Lung (tissue), 12 donors: ENCODE measurements around the gene TRABD2B. TPM values are rescaled to one million over a fixed set of nuclear protein-coding genes. Genes with fewer than 3 reads are reported as not detected.
A peak's percentile ranks its signal among the peaks of the same experiment; 100 is the strongest.

Source experiments
- ATAC-seq: fragments of 200-7000 bp; cut with Tn5 transposase; one replicate; pipeline ENCODE4 v1.9.1; 2020; ENCODE audit warnings: moderate number of reproducible peaks; ENCODE audit not compliant: insufficient read depth, low FRiP score
- DNase-seq, 3 donors: peaks; one replicate each; pipeline ENCODE4 v3.0.0-alpha.2; 2013 to 2017
- H3K27ac ChIP-seq, 2 donors: one replicate each; pipeline ENCODE4 v1.5.1; 2013; ENCODE audit warnings: mild to moderate bottlenecking in 2 of 2, moderate library complexity in 2 of 2, control low read depth in 1 of 2, inconsistent platforms in 1 of 2, low read depth in 1 of 2, low read length in 1 of 2
- H3K27me3 ChIP-seq, 3 donors: one replicate each; pipeline ENCODE4 v1.5.1; 2013; ENCODE audit warnings: low read length in 2 of 3; ENCODE audit not compliant: control insufficient read depth in 3 of 3, insufficient read depth in 3 of 3
- H3K36me3 ChIP-seq, 4 donors: one replicate each; pipeline ENCODE4 v1.5.1; 2013; ENCODE audit warnings: low read length in 4 of 4, mild to moderate bottlenecking in 1 of 4, moderate library complexity in 1 of 4; ENCODE audit not compliant: control insufficient read depth in 4 of 4, insufficient read depth in 4 of 4
- H3K4me1 ChIP-seq, 5 donors: one replicate each; pipeline ENCODE4 v1.5.1; 2013; ENCODE audit warnings: low read length in 5 of 5, mild to moderate bottlenecking in 2 of 5, moderate library complexity in 1 of 5; ENCODE audit not compliant: control insufficient read depth in 5 of 5, insufficient read depth in 5 of 5
- H3K4me3 ChIP-seq: one replicate; pipeline ENCODE4 v1.5.1; 2013; ENCODE audit warnings: mild to moderate bottlenecking, control low read depth, moderate library complexity
- H3K9ac ChIP-seq, 2 donors: one replicate each; pipeline ENCODE4 v1.5.1; 2013; ENCODE audit warnings: low read length in 2 of 2, control low read depth in 1 of 2; ENCODE audit not compliant: insufficient read depth in 1 of 2
- H3K9me3 ChIP-seq, 4 donors: one replicate each; pipeline ENCODE4 v1.5.1; 2013; ENCODE audit warnings: low read length in 3 of 4, mild to moderate bottlenecking in 1 of 4, moderate library complexity in 1 of 4; ENCODE audit not compliant: control insufficient read depth in 4 of 4, insufficient read depth in 3 of 4
- WGBS, 2 donors: extraction: QIAGEN DNeasy Blood & Tissue Kit; methylation state at CpG; one replicate each; pipeline ENCODE4 v1.1.7; 2013; 5-methylcytosine and 5-hydroxymethylcytosine counted together
- polyA plus RNA-seq, 2 donors: library from polyadenylated mRNA; stranded (reverse); fragments of 200-250 nt; gene quantifications; one replicate each; pipeline ENCODE4 v1.2.1, GENCODE V29; 2013
- total RNA-seq, 2 donors: library from RNA; depleted of rRNA in 1 of 2; stranded (reverse); fragments of >200 nt in 1 of 2; gene quantifications; one replicate each; pipeline ENCODE4 v1.2.1, GENCODE V29; 2014 to 2021
- TF ChIP-seq, protein P1 (sequence below): IDR thresholded peaks from 2 replicates; pipeline ENCODE4 v1.5.1; 2012; ENCODE audit warnings: mild to moderate bottlenecking; ENCODE audit errors: control extremely low read depth, extremely low read depth
- donor health status: control.
- donor health status: control.
- donor health status: Bipolar disorder and iron deficiency.
- donor health status: healthy.
- donor health status: DM: yes; HTN: yes; CAD: no.

Gene TRABD2B
- total and polyA plus RNA-seq, 4 donors = 0.37 to 1.9 (median 0.64) TPM

GRCh38 chr1:47870946-47871676, 126.1 kb downstream of the TRABD2B start:
- TF ChIP-seq, protein P1, sequence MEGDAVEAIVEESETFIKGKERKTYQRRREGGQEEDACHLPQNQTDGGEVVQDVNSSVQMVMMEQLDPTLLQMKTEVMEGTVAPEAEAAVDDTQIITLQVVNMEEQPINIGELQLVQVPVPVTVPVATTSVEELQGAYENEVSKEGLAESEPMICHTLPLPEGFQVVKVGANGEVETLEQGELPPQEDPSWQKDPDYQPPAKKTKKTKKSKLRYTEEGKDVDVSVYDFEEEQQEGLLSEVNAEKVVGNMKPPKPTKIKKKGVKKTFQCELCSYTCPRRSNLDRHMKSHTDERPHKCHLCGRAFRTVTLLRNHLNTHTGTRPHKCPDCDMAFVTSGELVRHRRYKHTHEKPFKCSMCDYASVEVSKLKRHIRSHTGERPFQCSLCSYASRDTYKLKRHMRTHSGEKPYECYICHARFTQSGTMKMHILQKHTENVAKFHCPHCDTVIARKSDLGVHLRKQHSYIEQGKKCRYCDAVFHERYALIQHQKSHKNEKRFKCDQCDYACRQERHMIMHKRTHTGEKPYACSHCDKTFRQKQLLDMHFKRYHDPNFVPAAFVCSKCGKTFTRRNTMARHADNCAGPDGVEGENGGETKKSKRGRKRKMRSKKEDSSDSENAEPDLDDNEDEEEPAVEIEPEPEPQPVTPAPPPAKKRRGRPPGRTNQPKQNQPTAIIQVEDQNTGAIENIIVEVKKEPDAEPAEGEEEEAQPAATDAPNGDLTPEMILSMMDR = no peak
- H3K27ac ChIP-seq = no peak overlapping the region
- WGBS, 2 donors = 83 to 90% methylated on average over 8 of the region's 8 CpGs
- peaks cover 0 to 33% (median 22%) of the 10 kb centered on the region in 5 donors for H3K4me1 ChIP-seq
- H3K9ac ChIP-seq = no peak overlapping the region
- DNase-seq (peak in 2 of 3 donors; percentile 46 to 50), ATAC-seq (no peak)
- H3K27me3 ChIP-seq = no peaks in the 10 kb centered on the region
- no peak overlapping the region for H3K4me3 ChIP-seq
- no peaks in the 10 kb centered on the region for H3K36me3 ChIP-seq
- H3K9me3 ChIP-seq = no peaks in the 10 kb centered on the region

GRCh38 chr1:47870480-47870879, 126.7 kb downstream of the TRABD2B start:
- no peak for DNase-seq
- whole genome bisulfite sequencing, 2 donors = 90 to 91% methylated on average over 4 of the region's 4 CpGs
- no peak overlapping the region for H3K27ac ChIP-seq

DNA sequence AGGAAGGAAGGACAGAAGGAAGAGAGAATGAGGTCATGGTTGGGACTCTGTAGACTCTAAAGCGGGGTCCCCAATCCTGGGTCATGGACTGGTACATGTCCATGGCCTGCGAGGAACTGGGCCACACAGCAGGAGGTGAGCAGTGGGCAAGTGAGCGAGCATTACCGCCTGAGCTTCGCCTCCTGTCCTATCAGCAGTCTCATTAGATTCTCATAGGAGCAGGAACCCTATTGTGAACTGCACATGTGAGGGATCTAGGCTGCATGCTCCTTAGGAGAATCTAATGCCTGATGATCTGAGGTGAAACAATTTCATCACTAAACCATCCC, 128.9 kb downstream of the TRABD2B start:
- Histone ChIP-seq H3K27ac (no peak overlapping the region), H3K27me3 (no peaks in the 10 kb centered on the region), H3K36me3 (no peaks in the 10 kb centered on the region), H3K9ac (no peak overlapping the region), H3K4me1 (peaks cover 0 to 22% (median 17%) of the 10 kb centered on the region in 5 donors), H3K4me3 (no peak overlapping the region), H3K9me3 (no peaks in the 10 kb centered on the region)
- no peak for ATAC-seq
- TF ChIP-seq, protein P1 = no peak
- DNase-seq = no peak
- 87 to 95% methylated on average over 5 of the region's 5 CpGs for WGBS, 2 donors

More at GRCh38 chr1:47870480-47870879, 126.7 kb downstream of the TRABD2B start:
- no peak for ATAC-seq
- Histone ChIP-seq H3K27me3 (no peaks in the 10 kb centered on the region), H3K4me3 (no peak overlapping the region), H3K4me1 (peaks cover 0 to 31% (median 21%) of the 10 kb centered on the region in 5 donors), H3K9ac (no peak overlapping the region), H3K9me3 (no peaks in the 10 kb centered on the region), H3K36me3 (no peaks in the 10 kb centered on the region)
- TF ChIP-seq, protein P1 = no peak
